ENCODE results near the gene CD1C. TPM values are rescaled to one million over a fixed set of nuclear protein-coding genes. Genes with fewer than 3 reads are reported as not detected.

Gene CD1C
- polyA plus RNA-seq, 1 of the 3 experiments (the other 2 are of a cell fraction) = not detected

DNA sequence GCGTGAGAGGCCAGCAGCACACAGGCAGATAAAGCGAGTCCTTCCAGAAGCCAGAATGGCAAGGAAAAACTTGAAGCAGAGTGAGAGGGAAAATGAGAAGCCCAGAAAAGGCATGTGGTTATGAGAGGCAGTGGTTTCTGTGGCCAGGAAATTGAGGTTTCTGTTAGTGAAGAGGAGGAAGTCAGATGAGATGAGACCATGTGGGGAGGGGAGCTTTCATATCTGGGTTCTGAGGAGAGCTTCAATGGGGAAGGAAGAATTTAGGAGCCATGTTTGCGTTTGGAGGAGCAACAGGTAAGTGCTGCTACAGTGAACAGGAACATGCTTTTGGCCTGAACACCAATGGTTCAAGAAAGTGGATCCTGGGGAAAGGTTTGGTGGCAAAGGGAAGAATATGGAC lies 41.6 kb upstream of the CD1C start (continued):
- TF ChIP-seq, protein P1, sequence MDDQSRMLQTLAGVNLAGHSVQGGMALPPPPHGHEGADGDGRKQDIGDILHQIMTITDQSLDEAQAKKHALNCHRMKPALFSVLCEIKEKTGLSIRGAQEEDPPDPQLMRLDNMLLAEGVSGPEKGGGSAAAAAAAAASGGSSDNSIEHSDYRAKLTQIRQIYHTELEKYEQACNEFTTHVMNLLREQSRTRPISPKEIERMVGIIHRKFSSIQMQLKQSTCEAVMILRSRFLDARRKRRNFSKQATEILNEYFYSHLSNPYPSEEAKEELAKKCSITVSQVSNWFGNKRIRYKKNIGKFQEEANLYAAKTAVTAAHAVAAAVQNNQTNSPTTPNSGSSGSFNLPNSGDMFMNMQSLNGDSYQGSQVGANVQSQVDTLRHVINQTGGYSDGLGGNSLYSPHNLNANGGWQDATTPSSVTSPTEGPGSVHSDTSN (IDR thresholded peaks at IDR 0.05) = no peak
- TF ChIP-seq RFX5 (IDR thresholded peaks at IDR 0.05; ENCODE audit: low read length) = no peak

DNA sequence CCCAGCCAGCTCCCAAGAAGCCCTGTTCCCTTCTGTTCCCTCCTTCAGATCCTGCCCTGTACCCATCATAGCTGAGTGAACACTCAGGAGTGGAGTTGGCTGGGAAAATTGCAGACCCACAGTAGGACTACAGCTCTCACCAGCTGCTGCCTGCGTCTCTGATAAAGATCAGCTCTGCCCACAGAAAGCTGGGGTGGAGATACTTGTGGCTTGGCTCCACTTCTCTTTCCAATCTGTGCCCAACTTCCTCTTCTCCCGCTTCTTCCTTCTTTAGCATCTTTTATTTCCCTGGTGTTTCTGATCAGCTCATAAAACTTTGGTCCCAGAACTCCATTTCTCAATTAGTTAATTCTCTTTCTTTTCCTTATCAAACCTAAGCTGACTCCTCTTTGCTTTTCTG lies 41.0 kb upstream of the CD1C start:
- no peak overlapping the region for H3K4me2 ChIP-seq
- no peaks in the 10 kb centered on the region for H3K9me2 ChIP-seq
- no peaks in the 10 kb centered on the region for H3K36me3 ChIP-seq (replicated peaks in 1 of 2; ENCODE audit: control insufficient read depth in 1 of 2, insufficient read depth in 2 of 2, low read length in 1 of 2)
- no peak for TF ChIP-seq FOXM1 (IDR thresholded peaks at IDR 0.05; ENCODE audit: low read depth)
- TF ChIP-seq, protein P2, sequence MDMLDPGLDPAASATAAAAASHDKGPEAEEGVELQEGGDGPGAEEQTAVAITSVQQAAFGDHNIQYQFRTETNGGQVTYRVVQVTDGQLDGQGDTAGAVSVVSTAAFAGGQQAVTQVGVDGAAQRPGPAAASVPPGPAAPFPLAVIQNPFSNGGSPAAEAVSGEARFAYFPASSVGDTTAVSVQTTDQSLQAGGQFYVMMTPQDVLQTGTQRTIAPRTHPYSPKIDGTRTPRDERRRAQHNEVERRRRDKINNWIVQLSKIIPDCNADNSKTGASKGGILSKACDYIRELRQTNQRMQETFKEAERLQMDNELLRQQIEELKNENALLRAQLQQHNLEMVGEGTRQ (IDR thresholded peaks at IDR 0.05; ENCODE audit: borderline replicate concordance, low read depth, low read length) = no peak
- TF ChIP-seq POLR2AphosphoS5 (IDR thresholded peaks at IDR 0.05; ENCODE audit: low read depth, low read length) = no peak
- TF ChIP-seq, protein P3, sequence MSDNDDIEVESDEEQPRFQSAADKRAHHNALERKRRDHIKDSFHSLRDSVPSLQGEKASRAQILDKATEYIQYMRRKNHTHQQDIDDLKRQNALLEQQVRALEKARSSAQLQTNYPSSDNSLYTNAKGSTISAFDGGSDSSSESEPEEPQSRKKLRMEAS (IDR thresholded peaks at IDR 0.05; ENCODE audit: low read depth) = no peak
- TF ChIP-seq TAF1 (IDR thresholded peaks at IDR 0.05; ENCODE audit: borderline replicate concordance, low read depth, low read length) = no peak
- no peak for TF ChIP-seq ZBTB33 (IDR thresholded peaks at IDR 0.05; ENCODE audit: borderline replicate concordance, low read depth)
- no peak for TF ChIP-seq USF1 (IDR thresholded peaks at IDR 0.05; ENCODE audit: borderline replicate concordance, low read depth)
- no peak for TF ChIP-seq NFIC (IDR thresholded peaks at IDR 0.05; ENCODE audit: borderline replicate concordance)
- no peak for TF ChIP-seq MXI1 (IDR thresholded peaks at IDR 0.05; ENCODE audit: low read depth, low read length)
- no peak for TF ChIP-seq GATA2 (CRISPR knock-in tag; IDR thresholded peaks at IDR 0.05)
- no peak for TF ChIP-seq RXRA (IDR thresholded peaks at IDR 0.05; ENCODE audit: borderline replicate concordance, low read depth)
- TF ChIP-seq RAD21 (IDR thresholded peaks at IDR 0.05; ENCODE audit: low read length) = no peak
- TF ChIP-seq MEF2A (IDR thresholded peaks at IDR 0.05; ENCODE audit: borderline replicate concordance, low read depth) = no peak
- no peak for TF ChIP-seq FOSL2 (IDR thresholded peaks at IDR 0.05; ENCODE audit: borderline replicate concordance, low read depth)
- H4K20me1 ChIP-seq (ENCODE audit: insufficient read depth) = no peaks in the 10 kb centered on the region
- DNase-seq = no peak
- no peaks in the 10 kb centered on the region for H3K4me1 ChIP-seq (ENCODE audit: control insufficient read depth in 1 of 2, insufficient read depth in 2 of 2, low read depth in 1 of 2, low read length in 1 of 2)
- no peak overlapping the region for H3K4me3 ChIP-seq (ENCODE audit: low read depth in 2 of 2, low read length in 1 of 2)
- H3F3A ChIP-seq (replicated peaks; ENCODE audit: insufficient read depth) = no peaks in the 10 kb centered on the region
- no peaks in the 10 kb centered on the region for H3K79me2 ChIP-seq (ENCODE audit: insufficient read depth)
- H3K9me3 ChIP-seq = no peaks in the 10 kb centered on the region
- WGBS (ENCODE audit: low lambda C conversion rate) = 0% methylated on average over 2 of the region's 2 CpGs
- H3K27me3 ChIP-seq (ENCODE audit: insufficient read depth) = no peaks in the 10 kb centered on the region
- CTCF ChIA-PET = interaction anchor here (1.8 kb wide), 1 partner anchor 45 kb away, joined by 8 read pairs; no protein-coding TSS in a partner anchor
- H2AFZ ChIP-seq (ENCODE audit: low read depth) = no peak overlapping the region
- POLR2A ChIA-PET = no interaction called here
- no peak overlapping the region for H3K9ac ChIP-seq
- H3K27ac ChIP-seq (ENCODE audit: low read depth in 2 of 2, low read length in 1 of 2) = no peak overlapping the region

All from SK-N-SH (cell line).